Measurements from ENCODE around the gene CADPS. TPM values are rescaled to one million over a fixed set of nuclear protein-coding genes. Genes with fewer than 3 reads are reported as not detected.

The CADPS gene
- total RNA-seq, 1 donor from 2014 or later: 265 TPM

DNA sequence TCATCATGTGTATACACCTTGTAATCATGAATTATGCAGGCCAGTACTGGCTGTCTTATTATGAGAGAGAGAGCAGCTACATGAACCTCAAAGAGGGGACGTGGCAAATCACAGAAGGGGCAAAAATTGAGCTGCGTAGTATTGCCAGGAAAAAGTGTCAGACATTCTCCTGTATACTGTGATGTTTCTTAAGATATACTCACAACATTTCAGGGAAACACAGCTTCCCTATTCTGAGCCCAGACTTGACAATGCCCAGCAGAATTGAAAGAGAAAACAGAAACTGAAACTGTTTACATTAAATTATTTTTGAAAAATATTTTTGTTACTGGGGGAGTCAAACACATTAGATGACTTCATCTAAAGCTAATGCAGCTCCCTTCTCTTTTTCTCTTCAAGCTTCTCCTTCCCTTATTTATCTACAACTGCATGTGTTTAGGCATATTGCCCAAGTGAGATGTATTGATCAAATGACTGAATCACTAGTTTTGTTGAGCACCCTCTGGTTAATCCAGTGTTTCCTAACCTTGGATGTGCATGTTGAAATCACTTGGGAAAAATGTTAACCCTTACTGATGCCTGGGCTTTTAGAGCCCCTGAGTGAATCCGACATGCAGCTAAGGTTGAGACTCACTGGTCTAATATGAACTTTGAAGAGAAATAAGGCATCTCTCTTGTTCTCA lies 39.5 kb downstream of the CADPS start:
- no peak overlapping the region for H3K4me3 Mint-ChIP-seq (ENCODE audit: unreplicated experiment)
- H3K27ac Mint-ChIP-seq (ENCODE audit: unreplicated experiment): no peak overlapping the region
- no peaks in the 10 kb centered on the region for H3K36me3 Mint-ChIP-seq (ENCODE audit: unreplicated experiment)
- no peaks in the 10 kb centered on the region for H3K27me3 Mint-ChIP-seq (ENCODE audit: unreplicated experiment)
- no peaks in the 10 kb centered on the region for H3K9me3 Mint-ChIP-seq (ENCODE audit: unreplicated experiment)
- TF ChIP-seq, protein P1, sequence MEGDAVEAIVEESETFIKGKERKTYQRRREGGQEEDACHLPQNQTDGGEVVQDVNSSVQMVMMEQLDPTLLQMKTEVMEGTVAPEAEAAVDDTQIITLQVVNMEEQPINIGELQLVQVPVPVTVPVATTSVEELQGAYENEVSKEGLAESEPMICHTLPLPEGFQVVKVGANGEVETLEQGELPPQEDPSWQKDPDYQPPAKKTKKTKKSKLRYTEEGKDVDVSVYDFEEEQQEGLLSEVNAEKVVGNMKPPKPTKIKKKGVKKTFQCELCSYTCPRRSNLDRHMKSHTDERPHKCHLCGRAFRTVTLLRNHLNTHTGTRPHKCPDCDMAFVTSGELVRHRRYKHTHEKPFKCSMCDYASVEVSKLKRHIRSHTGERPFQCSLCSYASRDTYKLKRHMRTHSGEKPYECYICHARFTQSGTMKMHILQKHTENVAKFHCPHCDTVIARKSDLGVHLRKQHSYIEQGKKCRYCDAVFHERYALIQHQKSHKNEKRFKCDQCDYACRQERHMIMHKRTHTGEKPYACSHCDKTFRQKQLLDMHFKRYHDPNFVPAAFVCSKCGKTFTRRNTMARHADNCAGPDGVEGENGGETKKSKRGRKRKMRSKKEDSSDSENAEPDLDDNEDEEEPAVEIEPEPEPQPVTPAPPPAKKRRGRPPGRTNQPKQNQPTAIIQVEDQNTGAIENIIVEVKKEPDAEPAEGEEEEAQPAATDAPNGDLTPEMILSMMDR (IDR thresholded peaks at IDR 0.05; ENCODE audit: partially characterized antibody, unreplicated experiment): no peak
- DNase-seq: no peak
- peaks cover 27% of the 10 kb centered on the region for H3K4me1 Mint-ChIP-seq (ENCODE audit: low read depth, unreplicated experiment)

DNA sequence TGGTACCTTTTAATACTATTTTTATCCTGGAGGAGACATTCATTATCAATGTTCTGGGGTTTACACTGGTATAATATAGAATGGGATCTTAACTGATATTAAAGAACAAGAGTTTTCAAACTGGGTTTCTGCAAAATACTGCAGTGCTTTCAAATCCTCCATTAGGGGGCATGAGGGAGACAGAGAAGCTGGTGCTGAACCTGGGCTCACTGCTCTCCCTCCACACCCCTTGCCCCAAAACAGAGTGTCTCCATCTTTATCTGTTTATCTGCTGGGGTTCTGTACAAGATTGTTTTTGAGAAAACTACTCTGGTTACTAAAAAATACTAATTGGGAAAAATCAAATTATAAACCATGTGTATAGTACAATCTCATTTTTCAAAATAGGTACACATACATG lies 41.7 kb downstream of the CADPS start:
- no peak overlapping the region for H3K27ac Mint-ChIP-seq (ENCODE audit: unreplicated experiment)
- H3K4me1 Mint-ChIP-seq (ENCODE audit: low read depth, unreplicated experiment): peaks cover 23% of the 10 kb centered on the region
- DNase-seq: no peak
- no peaks in the 10 kb centered on the region for H3K27me3 Mint-ChIP-seq (ENCODE audit: unreplicated experiment)
- H3K36me3 Mint-ChIP-seq (ENCODE audit: unreplicated experiment): no peaks in the 10 kb centered on the region
- no peak overlapping the region for H3K4me3 Mint-ChIP-seq (ENCODE audit: unreplicated experiment)
- peaks cover 2% of the 10 kb centered on the region for H3K9me3 Mint-ChIP-seq (ENCODE audit: unreplicated experiment)
- TF ChIP-seq, protein P1 (IDR thresholded peaks at IDR 0.05; ENCODE audit: partially characterized antibody, unreplicated experiment): no peak

DNA sequence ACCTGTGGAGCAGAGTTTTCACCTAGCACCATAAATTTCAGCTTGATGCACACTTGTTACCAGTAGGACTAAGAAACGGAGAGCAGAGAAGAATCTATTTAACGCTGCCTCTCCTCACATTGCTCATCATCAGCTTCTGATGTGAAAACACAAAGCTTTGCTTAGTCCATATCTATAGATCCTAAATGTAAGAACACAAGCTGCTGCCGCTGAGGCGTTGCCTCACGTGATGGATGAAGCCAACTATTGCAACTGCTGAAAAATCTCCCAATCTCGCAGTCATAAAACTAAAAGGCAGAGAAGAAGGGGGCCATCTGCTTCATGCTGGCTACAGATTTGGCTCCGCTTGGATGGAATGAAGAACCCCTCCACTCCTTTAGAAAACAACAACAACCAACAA lies 42.7 kb downstream of the CADPS start:
- Mint-ChIP-seq H3K36me3 (ENCODE audit: unreplicated experiment) (no peaks in the 10 kb centered on the region), H3K27me3 (ENCODE audit: unreplicated experiment) (no peaks in the 10 kb centered on the region), H3K4me3 (ENCODE audit: unreplicated experiment) (no peak overlapping the region), H3K27ac (ENCODE audit: unreplicated experiment) (no peak overlapping the region), H3K9me3 (ENCODE audit: unreplicated experiment) (peaks cover 2% of the 10 kb centered on the region), H3K4me1 (ENCODE audit: low read depth, unreplicated experiment) (peaks cover 23% of the 10 kb centered on the region)
- DNase-seq: no peak
- TF ChIP-seq, protein P1 (IDR thresholded peaks at IDR 0.05; ENCODE audit: partially characterized antibody, unreplicated experiment): no peak

DNA sequence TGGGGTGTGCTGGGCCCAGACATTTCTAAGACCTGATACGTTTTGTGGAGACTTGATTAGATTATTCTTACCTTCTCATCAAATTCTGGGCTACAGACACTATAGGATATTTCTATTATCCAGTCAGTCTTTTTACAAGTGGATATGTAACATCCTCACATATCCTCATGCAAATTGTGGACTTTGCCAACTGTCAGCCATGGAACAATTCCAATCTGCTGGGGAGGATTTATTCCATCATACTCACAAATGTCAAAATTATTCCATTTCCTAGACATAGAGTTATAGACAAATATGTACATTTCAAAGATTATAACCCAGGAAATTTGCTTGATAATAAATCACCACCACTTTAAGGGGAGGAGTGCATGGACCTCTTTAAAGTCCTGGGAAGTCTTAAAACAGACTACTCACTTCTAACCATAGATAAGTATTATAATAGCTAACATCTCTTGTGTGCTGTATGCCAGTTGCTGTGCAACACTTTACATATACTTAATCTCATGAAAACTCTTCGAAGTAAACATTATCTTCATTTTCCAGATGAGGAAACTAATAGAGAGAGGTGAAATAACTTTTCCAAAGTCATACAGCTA lies 44.4 kb downstream of the CADPS start:
- H3K4me1 Mint-ChIP-seq (ENCODE audit: low read depth, unreplicated experiment): peaks cover 19% of the 10 kb centered on the region
- TF ChIP-seq, protein P1 (IDR thresholded peaks at IDR 0.05; ENCODE audit: partially characterized antibody, unreplicated experiment): no peak

DNA sequence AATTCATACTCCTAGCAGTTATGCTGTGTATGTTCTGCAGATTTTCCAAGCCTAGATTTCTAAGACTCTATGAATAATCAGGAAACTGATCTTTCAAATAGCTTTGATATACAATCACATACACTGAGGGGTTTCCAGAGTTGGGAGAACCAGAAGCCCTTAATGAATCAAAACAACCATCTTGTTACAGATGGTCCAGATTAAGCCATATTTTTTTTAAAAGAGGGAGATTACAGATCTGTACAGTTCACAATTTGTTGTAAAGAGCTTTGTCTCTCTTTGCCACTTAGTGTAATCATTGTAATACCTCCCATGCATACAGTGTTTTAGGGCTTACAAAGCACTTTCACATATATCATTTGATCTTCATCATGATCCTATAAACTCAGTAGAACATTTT lies 47.7 kb downstream of the CADPS start:
- Mint-ChIP-seq H3K4me1 (ENCODE audit: low read depth, unreplicated experiment) (peaks cover 9% of the 10 kb centered on the region), H3K27me3 (ENCODE audit: unreplicated experiment) (no peaks in the 10 kb centered on the region), H3K4me3 (ENCODE audit: unreplicated experiment) (no peak overlapping the region), H3K27ac (ENCODE audit: unreplicated experiment) (no peak overlapping the region), H3K36me3 (ENCODE audit: unreplicated experiment) (no peaks in the 10 kb centered on the region), H3K9me3 (ENCODE audit: unreplicated experiment) (peaks cover 2% of the 10 kb centered on the region)
- no peak for DNase-seq
- TF ChIP-seq, protein P1 (IDR thresholded peaks at IDR 0.05; ENCODE audit: partially characterized antibody, unreplicated experiment): no peak

More for the DNA sequence above, 44.4 kb downstream of the CADPS start:
- Mint-ChIP-seq H3K36me3 (ENCODE audit: unreplicated experiment) (no peaks in the 10 kb centered on the region), H3K27me3 (ENCODE audit: unreplicated experiment) (no peaks in the 10 kb centered on the region), H3K9me3 (ENCODE audit: unreplicated experiment) (peaks cover 2% of the 10 kb centered on the region), H3K4me3 (ENCODE audit: unreplicated experiment) (no peak overlapping the region), H3K27ac (ENCODE audit: unreplicated experiment) (no peak overlapping the region)
- DNase-seq: no peak

Measured in glutamatergic neuron (in vitro differentiated cells).